ENCODE data around the gene NME5. TPM values are rescaled to one million over a fixed set of nuclear protein-coding genes. Genes with fewer than 3 reads are reported as not detected.

NME5 gene
- total RNA-seq, 1 experiment from 2014 or later, result 0.44 TPM

- H3K4me2 ChIP-seq (ENCODE audit: low read length), result no peak overlapping the region
- no peaks in the 10 kb centered on the region for H3K9me2 ChIP-seq (replicated peaks; ENCODE audit: low read length)
- H3K4me3 ChIP-seq (ENCODE audit: low read length), result no peak overlapping the region
- H4K20me1 ChIP-seq (ENCODE audit: low read length), result no peaks in the 10 kb centered on the region
- ChIA-PET POLR2A (ENCODE audit: unreplicated experiment) (no interaction called here), CTCF (interaction anchor here (0.7 kb wide), 1 partner anchor 51 kb away, joined by 3 read pairs; no protein-coding TSS in a partner anchor)
- no peak overlapping the region for H3K27ac ChIP-seq (ENCODE audit: low read length)
- H3K9ac ChIP-seq (ENCODE audit: low read length), result no peak overlapping the region
- no peak for DNase-seq
- no peaks in the 10 kb centered on the region for H3K36me3 ChIP-seq (ENCODE audit: low read depth, low read length)
- BruUV-seq (replicated peaks), result no TSS peak
- TF ChIP-seq CTCF (conservative IDR thresholded peaks at IDR 0.05; ENCODE audit: low read depth, low read length) (no peak), EZH2phosphoT487 (IDR thresholded peaks at IDR 0.05; ENCODE audit: borderline replicate concordance, low read length) (no peak), EZH2 (IDR thresholded peaks at IDR 0.05; ENCODE audit: low read length, unreplicated experiment) (no peak)
- H3K4me1 ChIP-seq (ENCODE audit: insufficient read depth, low read length), result peaks cover 14% of the 10 kb centered on the region; the same call in 1 of the 2 replicates
- no peak overlapping the region for H2AFZ ChIP-seq (ENCODE audit: low read length)
- H3K9me3 ChIP-seq (ENCODE audit: low read length), result no peaks in the 10 kb centered on the region
- no peaks in the 10 kb centered on the region for H3K27me3 ChIP-seq (ENCODE audit: low read length)
- ATAC-seq, result no peak
- H3F3A ChIP-seq (ENCODE audit: low read length, unreplicated experiment), result no peaks in the 10 kb centered on the region
- H3K79me2 ChIP-seq (ENCODE audit: low read length), result no peaks in the 10 kb centered on the region
- intact Hi-C loops (cut with micrococcal nuclease), result loop anchor here (5.0 kb wide), 1 partner anchor 95 kb away; no protein-coding TSS in a partner anchor
Observed at GRCh38 chr5:138132543-138132942, 6.7 kb downstream of the NME5 start.

- intact Hi-C loops (cut with micrococcal nuclease), result loop anchor here (2.0 kb wide), 1 partner anchor 17 kb away; no protein-coding TSS in a partner anchor
- no peak overlapping the region for H2AFZ ChIP-seq (ENCODE audit: low read length)
- H3K27ac ChIP-seq (ENCODE audit: low read length), result peak overlapping the region; percentile 77; the same call in 1 of the 2 replicates
- H3K4me3 ChIP-seq (ENCODE audit: low read length), result no peak overlapping the region
- H3K27me3 ChIP-seq (ENCODE audit: low read length), result no peaks in the 10 kb centered on the region
- H3K9ac ChIP-seq (ENCODE audit: low read length), result no peak overlapping the region
- no peaks in the 10 kb centered on the region for H3K9me2 ChIP-seq (replicated peaks; ENCODE audit: low read length)
- H3K4me1 ChIP-seq (ENCODE audit: insufficient read depth, low read length), result peaks cover 16% of the 10 kb centered on the region; the same call in 1 of the 2 replicates
- H3F3A ChIP-seq (ENCODE audit: low read length, unreplicated experiment), result no peaks in the 10 kb centered on the region
- TF ChIP-seq CTCF (conservative IDR thresholded peaks at IDR 0.05; ENCODE audit: low read depth, low read length) (no peak), EZH2phosphoT487 (IDR thresholded peaks at IDR 0.05; ENCODE audit: borderline replicate concordance, low read length) (no peak), EZH2 (IDR thresholded peaks at IDR 0.05; ENCODE audit: low read length, unreplicated experiment) (no peak)
- no peaks in the 10 kb centered on the region for H3K79me2 ChIP-seq (ENCODE audit: low read length)
- no peak overlapping the region for H3K4me2 ChIP-seq (ENCODE audit: low read length)
- no peaks in the 10 kb centered on the region for H3K9me3 ChIP-seq (ENCODE audit: low read length)
- ATAC-seq (peak; percentile 19), DNase-seq (no peak)
- POLR2A ChIA-PET (ENCODE audit: unreplicated experiment), result no interaction called here
- no TSS peak for BruUV-seq (replicated peaks)
- no peaks in the 10 kb centered on the region for H3K36me3 ChIP-seq (ENCODE audit: low read depth, low read length)
- CTCF ChIA-PET, result no interaction called here
- H4K20me1 ChIP-seq (ENCODE audit: low read length), result no peaks in the 10 kb centered on the region
Observed at GRCh38 chr5:138129347-138129746, 9.9 kb downstream of the NME5 start.

- H4K20me1 ChIP-seq (ENCODE audit: low read length), result no peaks in the 10 kb centered on the region
- no peaks in the 10 kb centered on the region for H3F3A ChIP-seq (ENCODE audit: low read length, unreplicated experiment)
- no peaks in the 10 kb centered on the region for H3K79me2 ChIP-seq (ENCODE audit: low read length)
- BruUV-seq (replicated peaks), result no TSS peak
- H3K9me2 ChIP-seq (replicated peaks; ENCODE audit: low read length), result no peaks in the 10 kb centered on the region
- DNase-seq, result peak; percentile 65
- no peak overlapping the region for H2AFZ ChIP-seq (ENCODE audit: low read length)
- H3K36me3 ChIP-seq (ENCODE audit: low read depth, low read length), result no peaks in the 10 kb centered on the region
- H3K9me3 ChIP-seq (ENCODE audit: low read length), result no peaks in the 10 kb centered on the region
- ATAC-seq, result peak; percentile 83
- TF ChIP-seq EZH2phosphoT487 (IDR thresholded peaks at IDR 0.05; ENCODE audit: borderline replicate concordance, low read length) (no peak), CTCF (conservative IDR thresholded peaks at IDR 0.05; ENCODE audit: low read depth, low read length) (no peak), EZH2 (IDR thresholded peaks at IDR 0.05; ENCODE audit: low read length, unreplicated experiment) (no peak)
- peak overlapping the region; percentile 28; the same call in 1 of the 2 replicates for H3K9ac ChIP-seq (ENCODE audit: low read length)
- no peak overlapping the region for H3K4me3 ChIP-seq (ENCODE audit: low read length)
- H3K27me3 ChIP-seq (ENCODE audit: low read length), result no peaks in the 10 kb centered on the region
- H3K4me1 ChIP-seq (ENCODE audit: insufficient read depth, low read length), result peaks cover 16% of the 10 kb centered on the region; the same call in 1 of the 2 replicates
- intact Hi-C loops (cut with micrococcal nuclease), result loop anchor here (2.0 kb wide), 1 partner anchor 16 kb away; no protein-coding TSS in a partner anchor
- CTCF ChIA-PET, result interaction anchor here (0.6 to 1.0 kb wide), 3 partner anchors 43 to 92 kb away, joined by 3 to 12 read pairs (median 3); no protein-coding TSS in a partner anchor
- POLR2A ChIA-PET (ENCODE audit: unreplicated experiment), result no interaction called here
- H3K27ac ChIP-seq (ENCODE audit: low read length), result peak overlapping the region; percentile 77
- H3K4me2 ChIP-seq (ENCODE audit: low read length), result peak overlapping the region; percentile 44
Observed at GRCh38 chr5:138128334-138128733, 10.9 kb downstream of the NME5 start.

Data from PC-3 (cell line).